Islet precursor cell (in vitro differentiated cells): ENCODE data around the gene APBA1.

Source experiments
- DNase-seq: peaks from one replicate; pipeline ENCODE4 v3.0.0-alpha.2; 2018

The APBA1 gene

GRCh38 chr9:69671879-69672595 lies at the start of gene APBA1:
Gene APBA1, minus strand, starts transcription at chr9:69672371.
- peak; percentile 77 for DNase-seq

DNA sequence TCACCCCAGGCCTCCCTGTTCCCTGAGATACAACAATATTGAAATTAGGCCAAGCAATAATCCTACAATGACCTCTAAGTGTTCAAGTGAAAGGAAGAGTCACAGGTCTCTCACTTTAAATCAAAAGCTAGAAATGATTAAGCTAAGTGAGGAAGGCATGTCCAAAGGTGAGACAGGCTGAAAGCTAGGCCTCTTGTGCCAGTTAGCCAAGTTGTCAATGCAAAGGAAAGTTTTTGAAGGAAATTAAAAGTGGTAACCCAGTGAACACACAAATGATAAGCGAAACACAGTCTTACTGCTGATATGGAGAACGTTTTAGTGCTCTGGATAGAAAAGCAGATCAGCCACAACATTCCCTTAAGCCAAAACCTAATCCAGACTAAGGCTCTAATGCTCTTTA lies 47.8 kb upstream of the APBA1 start:
- DNase-seq = no peak

GRCh38 chr9:69719367-69719766 lies 47.2 kb upstream of the APBA1 start:
- DNase-seq = no peak

- no peak for DNase-seq
Observed at GRCh38 chr9:69718218-69718617, 46.0 kb upstream of the APBA1 start.

- no peak for DNase-seq
Observed at GRCh38 chr9:69715825-69716224, 43.7 kb upstream of the APBA1 start.

GRCh38 chr9:69715096-69715495 lies 42.9 kb upstream of the APBA1 start:
- no peak for DNase-seq

- no peak for DNase-seq
Observed at GRCh38 chr9:69697475-69697874, 25.3 kb upstream of the APBA1 start.

DNA sequence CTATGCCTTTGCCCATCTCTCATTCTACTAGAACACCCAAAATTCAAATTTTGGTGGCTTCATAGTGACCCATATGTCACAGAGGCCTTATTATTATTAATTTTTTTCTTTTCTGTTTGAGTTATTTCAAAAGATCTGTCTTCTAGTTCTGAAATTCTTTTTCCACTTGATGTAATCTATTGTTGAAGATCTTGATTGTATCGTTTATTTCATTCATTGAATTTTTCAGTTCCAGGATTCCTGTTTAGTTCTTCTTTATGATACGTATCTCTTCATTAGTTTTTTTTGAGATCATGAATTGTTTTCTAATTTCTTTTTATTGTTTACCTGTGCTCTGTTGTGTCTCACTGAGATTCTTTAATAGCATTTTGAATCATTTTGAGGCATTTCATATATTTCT lies 24.6 kb upstream of the APBA1 start:
- DNase-seq = no peak

GRCh38 chr9:69689991-69690538 lies 17.9 kb upstream of the APBA1 start:
- DNase-seq = no peak

- DNase-seq = no peak
Observed at GRCh38 chr9:69683927-69684326, 11.8 kb upstream of the APBA1 start.

DNA sequence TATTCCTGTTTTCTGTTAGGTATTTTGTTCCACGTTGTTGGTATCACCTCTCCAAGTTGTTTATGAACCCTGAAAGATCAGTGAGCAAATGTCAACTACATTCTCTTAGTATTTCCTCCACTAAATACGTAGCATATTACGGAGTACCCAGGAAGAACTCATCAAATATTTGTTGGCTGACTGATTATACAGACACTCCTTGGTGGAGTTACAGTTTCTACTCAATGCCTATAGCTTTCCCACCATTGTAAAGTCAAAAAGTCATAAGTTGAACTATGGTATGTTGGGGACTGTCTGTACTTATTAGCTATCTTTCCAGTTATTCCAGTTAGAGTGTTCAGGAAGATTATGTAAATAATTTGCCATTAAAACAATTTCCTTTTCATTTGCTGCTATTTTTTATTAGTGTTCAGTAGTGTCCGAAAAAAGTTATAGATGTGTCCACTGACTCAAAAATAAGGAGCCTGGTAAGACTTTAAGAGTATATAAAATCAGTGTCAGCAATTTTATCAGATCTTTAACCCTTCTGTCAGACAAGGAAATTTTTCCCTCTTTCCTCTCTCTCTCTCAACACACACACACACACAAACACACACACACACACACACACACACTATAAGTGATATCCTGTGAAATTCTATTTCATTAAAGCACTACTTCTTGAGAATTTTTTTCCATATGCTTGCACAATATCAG lies 6.8 kb upstream of the APBA1 start:
- no peak for DNase-seq

DNA sequence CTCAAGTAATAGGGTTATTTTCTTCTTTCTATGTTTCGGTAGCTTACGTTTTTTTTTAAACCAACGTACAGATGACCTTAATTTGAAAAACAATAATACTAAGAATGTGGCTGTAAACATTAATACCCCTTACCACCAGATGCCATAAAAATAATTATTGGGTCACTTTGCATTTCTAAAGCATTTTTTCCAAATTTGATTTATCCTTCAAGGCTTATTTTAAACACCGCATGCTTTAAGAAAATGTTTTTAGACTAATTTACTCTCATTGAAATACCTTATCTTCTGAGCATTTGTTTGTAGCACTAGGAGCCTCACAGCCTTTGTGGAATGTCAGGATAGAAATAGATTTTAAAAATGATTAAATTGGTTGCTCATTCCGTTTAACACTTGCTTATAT lies 5.8 kb upstream of the APBA1 start:
- no peak for DNase-seq

DNA sequence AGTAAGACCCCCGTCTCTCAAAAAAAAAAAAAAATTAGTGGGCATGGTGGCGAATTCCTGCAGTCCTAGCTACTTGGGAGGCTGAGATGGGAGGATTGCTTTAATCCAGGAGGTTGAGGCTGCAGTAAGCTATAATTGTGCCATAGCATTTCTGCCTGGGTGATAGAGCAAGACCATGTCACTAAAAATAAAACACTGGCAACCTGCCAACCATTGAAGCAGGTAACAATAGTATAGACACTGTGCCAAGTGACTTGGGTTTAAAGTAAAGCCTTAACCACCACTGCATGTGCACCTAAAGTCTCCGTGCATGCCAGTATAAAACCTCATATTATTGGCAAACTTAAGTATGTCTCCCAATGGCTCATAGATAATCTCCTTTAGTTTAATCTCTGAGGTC lies 3.4 kb upstream of the APBA1 start:
- DNase-seq = no peak

- DNase-seq = no peak
Observed at GRCh38 chr9:69674716-69675438, 2.7 kb upstream of the APBA1 start.

DNA sequence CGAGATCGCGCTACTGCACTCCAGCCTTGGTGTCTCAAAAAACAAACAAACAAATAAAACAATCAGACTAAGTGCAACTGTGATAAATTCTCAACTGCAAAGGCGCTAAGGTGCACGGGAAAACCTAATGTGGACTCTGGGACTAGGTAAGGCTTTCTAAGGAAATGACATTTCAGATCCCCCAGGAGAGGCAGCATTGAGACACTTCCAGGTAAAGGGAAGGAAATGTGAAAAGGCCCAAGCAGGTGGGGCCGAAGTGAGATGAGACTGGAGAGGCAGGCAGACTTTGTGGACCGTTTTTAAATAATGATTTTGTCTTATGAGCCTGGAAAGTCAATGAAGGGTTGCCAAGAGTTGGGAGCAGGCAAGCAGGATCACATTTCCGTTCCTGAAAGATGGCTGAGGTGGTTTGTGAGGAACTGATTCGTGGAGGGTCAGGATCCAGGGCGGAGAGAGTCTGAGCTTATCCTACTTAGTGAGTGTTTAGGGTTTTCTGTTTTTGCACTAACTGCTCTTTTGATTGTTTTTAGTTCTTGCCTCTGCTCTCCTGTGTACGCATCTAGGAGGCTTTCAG lies 2.0 kb upstream of the APBA1 start:
- peak; percentile 59 for DNase-seq

DNA sequence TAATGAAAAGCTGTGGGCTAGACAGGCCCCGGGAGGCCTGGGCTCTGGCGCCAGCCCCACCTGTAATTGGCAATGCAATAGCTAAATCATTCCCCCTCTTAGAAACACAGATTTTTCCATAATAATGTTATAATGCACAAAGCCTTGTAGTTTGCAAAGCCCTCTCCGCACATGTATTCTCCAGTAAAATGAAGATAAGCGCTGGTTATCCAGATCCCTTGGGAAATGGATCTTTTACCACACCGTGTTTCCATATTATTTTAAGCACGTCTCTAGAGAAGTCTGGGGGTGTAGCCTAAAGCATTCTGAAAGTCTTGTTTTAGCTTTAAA lies 1.1 kb upstream of the APBA1 start:
- DNase-seq = no peak

- peak; percentile 95 for DNase-seq
Observed at GRCh38 chr9:69672596-69673310, 582 bp upstream of the APBA1 start.

GRCh38 chr9:69671311-69671878 lies 776 bp downstream of the APBA1 start:
- DNase-seq = no peak

DNA sequence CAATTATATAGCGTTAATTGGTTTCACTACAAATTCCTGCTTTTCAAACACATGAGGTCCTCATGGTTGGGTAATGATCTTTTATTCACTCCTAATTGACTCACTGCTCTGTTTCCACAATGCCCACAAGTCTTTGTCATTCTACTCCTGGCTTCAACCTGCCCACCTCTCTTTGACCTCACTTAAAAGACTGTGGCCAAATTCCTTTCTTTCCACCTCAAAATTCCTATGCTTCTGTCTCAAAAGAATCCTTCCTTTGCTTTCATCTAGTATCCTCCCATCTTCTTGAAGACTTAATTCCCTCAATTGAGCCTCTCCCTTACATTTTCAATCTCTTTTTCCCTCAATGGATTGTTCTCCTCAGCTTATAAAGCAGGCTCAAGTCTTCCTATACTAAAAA lies 4.9 kb downstream of the APBA1 start:
- no peak for DNase-seq

- no peak for DNase-seq
Observed at GRCh38 chr9:69660304-69660703, 11.9 kb downstream of the APBA1 start.

DNA sequence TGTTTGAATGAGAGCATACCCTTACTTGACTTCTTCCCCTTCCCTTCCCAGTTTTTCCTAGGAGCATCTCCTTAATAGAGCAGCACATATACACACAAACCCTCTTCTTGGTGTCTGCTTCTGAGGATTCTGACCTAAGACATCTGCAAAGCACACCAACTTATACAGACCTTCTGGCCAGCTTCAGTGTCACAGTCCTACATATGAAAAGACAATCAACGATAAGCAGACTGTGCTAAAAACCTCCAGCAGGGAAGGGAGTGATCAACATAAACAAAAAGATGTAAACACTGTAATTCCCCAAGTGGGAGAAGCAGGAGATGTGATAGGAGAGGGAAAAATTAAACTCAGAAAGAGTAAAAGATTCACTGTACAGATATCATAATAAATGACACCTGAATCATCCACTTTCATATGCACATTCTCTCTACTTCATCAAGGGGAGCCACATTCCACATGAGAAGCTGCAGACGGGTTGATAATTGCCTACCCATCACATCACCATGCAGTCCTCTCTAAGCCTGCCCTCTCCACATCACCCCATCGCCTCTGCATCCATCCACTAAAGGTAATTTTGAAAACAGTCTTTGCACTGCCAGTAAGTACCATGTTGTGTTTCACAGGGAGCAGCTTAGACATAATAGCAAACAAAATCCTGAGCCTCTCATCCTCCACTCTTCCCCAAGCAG lies 13.0 kb downstream of the APBA1 start:
- no peak for DNase-seq

- DNase-seq = no peak
Observed at GRCh38 chr9:69657269-69657668, 14.9 kb downstream of the APBA1 start.
